HepG2 (cell line): Measurements from ENCODE around the gene TBL2. TPM values are rescaled to one million over a fixed set of nuclear protein-coding genes. Genes with fewer than 3 reads are reported as not detected.
A peak's percentile ranks its signal among the peaks of the same experiment; 100 is the strongest.

Experiments
- CBX1 ChIP-seq: IDR thresholded peaks from one replicate; pipeline ENCODE4 v1.6.1; 2016; ENCODE audit warnings: antibody characterized with exemption, low read depth
- FOSL2 ChIP-seq: sonication (generic); formaldehyde crosslinking; IDR thresholded peaks from 2 replicates; pipeline ENCODE4 v1.4.0; 2020; ENCODE audit warnings: missing genetic modification reagents
- HMGA1 ChIP-seq: sonication (generic); formaldehyde crosslinking; conservative IDR thresholded peaks from 2 replicates; pipeline ENCODE4 v1.4.0; 2020; ENCODE audit warnings: missing genetic modification reagents
- KAT8 ChIP-seq: IDR thresholded peaks from 2 replicates; pipeline ENCODE4 v1.6.1; 2016; ENCODE audit warnings: missing genetic modification reagents, missing compliant biosample characterization
- PREB ChIP-seq: sonication (generic); formaldehyde crosslinking; IDR thresholded peaks from 2 replicates; pipeline ENCODE4 v1.4.0; 2020; ENCODE audit warnings: missing genetic modification reagents
- RBFOX2 ChIP-seq: fragments of 200-400 bp; formaldehyde crosslinking; IDR thresholded peaks from 2 replicates; pipeline ENCODE4 v1.6.1; 2017; ENCODE audit warnings: low read depth, mild to moderate bottlenecking, low read length
- SNAPC4 ChIP-seq: sonication (generic); formaldehyde crosslinking; IDR thresholded peaks from 2 replicates; pipeline ENCODE4 v1.4.0; 2020; ENCODE audit warnings: mild to moderate bottlenecking, missing genetic modification reagents
- SNAPC5 ChIP-seq: sonication (generic); formaldehyde crosslinking; IDR thresholded peaks from 2 replicates; pipeline ENCODE4 v1.8.1; 2023; ENCODE audit warnings: mild to moderate bottlenecking, missing genetic modification reagents, borderline replicate concordance
- TEAD3 ChIP-seq: optimal IDR thresholded peaks from 2 replicates; pipeline ENCODE3; 2016; ENCODE audit warnings: borderline replicate concordance
- ZFP82 ChIP-seq: sonication (generic); formaldehyde crosslinking; IDR thresholded peaks from 2 replicates; pipeline ENCODE4 v1.5.1; 2020; ENCODE audit warnings: mild to moderate bottlenecking, missing genetic modification reagents, borderline replicate concordance
- ZNF276 ChIP-seq: sonication (generic); formaldehyde crosslinking; IDR thresholded peaks from 2 replicates; pipeline ENCODE4 v1.4.0; 2020; ENCODE audit warnings: mild to moderate bottlenecking, low read depth, missing genetic modification reagents
- ZNF383 ChIP-seq: sonication (generic); formaldehyde crosslinking; IDR thresholded peaks from 2 replicates; pipeline ENCODE4 v1.4.0; 2020; ENCODE audit warnings: missing genetic modification reagents, mild to moderate bottlenecking, borderline replicate concordance
- ZNF646 ChIP-seq: sonication (generic); formaldehyde crosslinking; IDR thresholded peaks from 2 replicates; pipeline ENCODE4 v1.9.0; 2021; ENCODE audit warnings: mild to moderate bottlenecking, missing genetic modification reagents
- ZNF777 ChIP-seq: sonication (generic); formaldehyde crosslinking; IDR thresholded peaks from 2 replicates; pipeline ENCODE4 v1.4.0; 2020; ENCODE audit warnings: missing genetic modification reagents
- polyA plus RNA-seq, 8 experiments: library from polyadenylated mRNA; depleted of rRNA in 3 of 8; stranded (reverse) in 7 of 8; unstranded in 1 of 8; fragments of >200 nt; fragmentation: Illumina TruSeq in 4 of 8; extraction: Trizol in 4 of 8; gene quantifications; 2 replicates each; pipeline versions ENCODE4 v1.2.1 to v1.2.3, GENCODE V29; 2011 to 2016; ENCODE audit warnings: low read depth in 4 of 8, missing spikeins in 1 of 8, mixed read lengths in 1 of 8; ENCODE audit not compliant: insufficient read depth in 1 of 8
- total RNA-seq, 5 experiments: library from RNA; depleted of rRNA; stranded (reverse); fragments of >200 nt; fragmentation: Illumina TruSeq; extraction: Trizol; gene quantifications; 2 replicates each; pipeline ENCODE4 v1.2.3, GENCODE V29; 2016; ENCODE audit warnings: low read depth in 1 of 5

TBL2 gene
- total and polyA plus RNA-seq, 2 of the 13 experiments (the other 11 are each of a cell fraction or from before 2014, with no cell fraction given) = 43.4 to 47.2 TPM

- TF ChIP-seq ZNF646 (CRISPR knock-in tag) (no peak), FOSL2 (CRISPR knock-in tag) (peak; percentile 95), ZFP82 (CRISPR knock-in tag) (no peak), PREB (no peak), ZNF383 (CRISPR knock-in tag) (no peak), CBX1 (no peak), KAT8 (CRISPR knock-in tag) (peak; percentile 78), ZNF276 (0 out of 2 replicates have a peak, but pooled peaks have one; percentile 34), RBFOX2 (peak; percentile 53; the same call in 1 of the 2 replicates), TEAD3 (CRISPR knock-in tag) (peak; percentile 61), SNAPC5 (CRISPR knock-in tag) (peak; percentile 69; the same call in 1 of the 2 replicates), SNAPC4 (CRISPR knock-in tag) (peak; percentile 71; the same call in 1 of the 2 replicates), ZNF777 (CRISPR knock-in tag) (peak; percentile 32; the same call in 1 of the 2 replicates), HMGA1 (no peak)
These were observed 34.4 kb upstream of the TBL2 start (continued) for GRCh38 chr7:73612598-73613269.
